Astrocyte of the spinal cord (primary cell): ENCODE results near the gene KCTD3.

Experiments used
- DNase-seq: peaks from one replicate; pipeline ENCODE4 v3.0.0; 2011; ENCODE audit warnings: low read depth, low spot score
- H3K4me3 ChIP-seq: 2 replicates; pipeline ENCODE4 v1.5.1; 2011; ENCODE audit warnings: low read depth, mild to moderate bottlenecking, low read length, moderate library complexity
- CTCF ChIP-seq: IDR thresholded peaks from 2 replicates; pipeline ENCODE4 v1.5.1; 2012; ENCODE audit warnings: low read depth, mild to moderate bottlenecking, low read length, inconsistent platforms
- in situ Hi-C: cut with HindIII; loops from 2 replicates; pipeline ENCODE4 v1.10.0; 2017; ENCODE audit warnings: low sequenced_read_pairs

The KCTD3 gene

GRCh38 chr1:215542301-215542700 is 24.8 kb upstream of the KCTD3 start:
- in situ Hi-C loops: no loop called here
- no peak for TF ChIP-seq CTCF
- DNase-seq: no peak
- H3K4me3 ChIP-seq: no peak overlapping the region

GRCh38 chr1:215543191-215543606 is 23.9 kb upstream of the KCTD3 start:
- in situ Hi-C loops: no loop called here
- H3K4me3 ChIP-seq: no peak overlapping the region
- peak; percentile 33 for DNase-seq
- TF ChIP-seq CTCF: no peak

GRCh38 chr1:215543806-215544205 is 23.3 kb upstream of the KCTD3 start:
- in situ Hi-C loops: no loop called here
- H3K4me3 ChIP-seq: no peak overlapping the region
- DNase-seq: no peak
- TF ChIP-seq CTCF: no peak

- no peak overlapping the region for H3K4me3 ChIP-seq
- no peak for DNase-seq
- no peak for TF ChIP-seq CTCF
- in situ Hi-C loops: no loop called here
Observed at GRCh38 chr1:215544566-215544965, 22.5 kb upstream of the KCTD3 start.

- in situ Hi-C loops: no loop called here
- TF ChIP-seq CTCF: no peak
- no peak overlapping the region for H3K4me3 ChIP-seq
- no peak for DNase-seq
Observed at GRCh38 chr1:215545096-215545495, 22.0 kb upstream of the KCTD3 start.

GRCh38 chr1:215547011-215547410 is 20.1 kb upstream of the KCTD3 start:
- in situ Hi-C loops: no loop called here
- no peak for TF ChIP-seq CTCF
- no peak for DNase-seq
- no peak overlapping the region for H3K4me3 ChIP-seq

GRCh38 chr1:215551806-215552205 is 15.3 kb upstream of the KCTD3 start:
- in situ Hi-C loops: no loop called here
- no peak for DNase-seq
- no peak for TF ChIP-seq CTCF
- H3K4me3 ChIP-seq: no peak overlapping the region
